ENCODE data around the gene TRIM29. TPM values are rescaled to one million over a fixed set of nuclear protein-coding genes. Genes with fewer than 3 reads are reported as not detected.

Gene TRIM29
- total RNA-seq, 2 experiments from 2014 or later = not detected

DNA sequence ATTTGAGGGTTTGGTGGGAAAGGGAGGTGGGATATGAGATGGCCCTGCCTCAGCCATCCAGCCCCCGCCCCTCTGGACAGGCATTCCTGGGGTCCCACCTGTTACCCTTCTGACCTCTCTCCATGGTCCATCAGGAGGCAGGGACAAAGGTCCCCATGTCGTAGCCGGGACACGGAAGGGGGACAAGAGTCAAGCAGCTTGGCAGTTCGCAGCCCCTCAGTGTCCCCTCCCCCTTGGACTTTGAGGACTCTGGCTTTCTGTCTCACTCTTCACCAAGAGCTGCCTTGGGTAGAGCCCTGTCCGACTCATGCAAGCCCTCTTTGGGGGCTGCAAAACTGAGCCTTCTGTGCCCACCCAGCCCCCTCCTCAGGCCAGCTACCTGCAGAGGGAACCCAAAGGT is 30.2 kb downstream of the TRIM29 start:
- DNase-seq = no peak
- Mint-ChIP-seq H3K4me1 (no peaks in the 10 kb centered on the region), H3K27me3 (peaks cover 4% of the 10 kb centered on the region), H3K27ac (no peak overlapping the region), H3K4me3 (no peak overlapping the region), H3K9me3 (no peaks in the 10 kb centered on the region), H3K36me3 (no peaks in the 10 kb centered on the region)

DNA sequence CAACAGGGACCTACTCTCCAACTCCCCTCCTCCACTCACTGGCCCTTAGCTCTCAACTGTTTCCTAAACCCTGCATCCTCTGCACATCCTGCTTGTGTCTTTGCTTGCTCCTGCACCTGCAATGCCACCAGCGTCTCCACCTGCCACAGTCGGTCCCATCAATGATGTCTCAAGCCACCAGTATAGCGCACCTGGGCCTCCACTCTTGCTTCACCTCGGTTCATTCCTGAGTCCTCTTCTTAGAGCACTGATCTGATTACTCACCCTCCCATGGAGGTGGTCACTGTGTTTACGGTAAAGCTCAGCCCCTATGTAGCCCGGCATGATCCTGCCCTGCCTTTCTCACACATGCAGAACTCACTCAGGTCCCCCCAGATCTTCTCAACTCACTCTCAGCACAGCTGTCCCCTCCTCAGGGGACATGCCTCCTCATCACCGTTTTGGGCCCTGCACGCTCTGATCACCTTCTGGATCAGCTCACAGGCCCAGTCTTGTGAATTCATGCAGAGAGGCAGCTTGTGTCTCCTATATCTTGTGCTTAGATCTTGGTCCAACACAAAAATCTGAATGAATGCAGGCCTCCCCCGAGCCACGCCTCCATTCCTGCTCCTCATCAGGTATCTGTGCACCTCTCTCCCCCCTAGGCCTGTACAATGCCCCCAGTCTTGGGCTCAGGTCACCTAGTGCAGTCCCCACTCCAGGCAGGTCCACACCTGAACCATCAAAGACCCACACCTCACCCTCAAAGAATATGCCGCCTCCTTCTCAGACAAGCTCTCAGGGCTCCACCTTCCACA is 31.4 kb downstream of the TRIM29 start:
- no peaks in the 10 kb centered on the region for H3K9me3 Mint-ChIP-seq
- peaks cover 4% of the 10 kb centered on the region for H3K27me3 Mint-ChIP-seq
- H3K4me1 Mint-ChIP-seq = no peaks in the 10 kb centered on the region
- no peak for DNase-seq
- no peak overlapping the region for H3K4me3 Mint-ChIP-seq
- no peaks in the 10 kb centered on the region for H3K36me3 Mint-ChIP-seq
- no peak overlapping the region for H3K27ac Mint-ChIP-seq

DNA sequence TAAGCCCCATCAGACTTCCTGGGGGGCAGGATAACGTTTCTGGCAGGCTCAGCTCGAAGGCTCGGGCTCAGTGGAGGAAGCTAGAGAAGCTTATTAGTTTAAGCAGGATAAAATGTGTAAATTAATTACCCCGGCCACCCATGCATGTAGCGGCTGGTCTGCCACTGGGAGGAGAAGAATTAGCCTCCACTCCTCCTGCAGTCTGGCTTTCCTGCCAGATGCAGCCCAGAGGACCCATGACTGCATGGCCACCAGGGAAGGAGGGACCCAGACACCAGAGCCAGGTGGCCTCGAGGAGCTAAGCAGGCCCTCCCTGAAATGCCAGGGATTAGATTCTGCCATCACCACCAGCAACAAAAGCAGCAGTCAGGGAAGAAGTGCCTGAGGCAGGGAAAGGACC is 32.3 kb downstream of the TRIM29 start:
- Mint-ChIP-seq H3K27ac (no peak overlapping the region), H3K4me1 (no peaks in the 10 kb centered on the region), H3K27me3 (peaks cover 6% of the 10 kb centered on the region), H3K36me3 (no peaks in the 10 kb centered on the region), H3K9me3 (no peaks in the 10 kb centered on the region), H3K4me3 (no peak overlapping the region)
- DNase-seq = no peak

DNA sequence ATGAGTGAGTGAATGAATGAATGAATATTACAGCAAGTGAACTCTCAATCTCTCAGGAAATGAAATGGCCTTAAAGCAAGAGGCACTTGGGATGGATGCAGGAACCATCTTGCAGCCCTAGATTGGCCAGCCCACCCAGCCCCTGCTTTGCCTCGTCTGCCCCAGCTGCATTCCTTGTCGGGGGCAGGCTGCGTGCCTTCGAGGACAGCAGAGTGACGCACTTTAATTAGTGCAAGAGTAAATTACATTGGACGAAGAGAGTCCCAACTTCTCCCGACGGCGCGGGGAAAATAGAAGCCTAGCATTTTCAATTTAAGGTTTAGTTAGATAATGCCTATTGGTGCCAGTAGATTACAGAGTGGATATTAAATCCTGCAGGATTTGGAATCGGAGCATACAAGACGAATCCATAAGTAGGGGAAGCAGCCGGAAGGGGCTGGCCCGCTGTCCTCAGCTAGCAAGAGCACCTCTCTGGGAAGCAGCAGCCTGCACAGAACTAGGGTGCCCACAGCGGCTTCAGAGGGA is 33.8 kb downstream of the TRIM29 start:
- Mint-ChIP-seq H3K36me3 (no peaks in the 10 kb centered on the region), H3K27me3 (peaks cover 6% of the 10 kb centered on the region), H3K27ac (no peak overlapping the region), H3K9me3 (no peaks in the 10 kb centered on the region), H3K4me1 (no peaks in the 10 kb centered on the region), H3K4me3 (no peak overlapping the region)
- no peak for DNase-seq

DNA sequence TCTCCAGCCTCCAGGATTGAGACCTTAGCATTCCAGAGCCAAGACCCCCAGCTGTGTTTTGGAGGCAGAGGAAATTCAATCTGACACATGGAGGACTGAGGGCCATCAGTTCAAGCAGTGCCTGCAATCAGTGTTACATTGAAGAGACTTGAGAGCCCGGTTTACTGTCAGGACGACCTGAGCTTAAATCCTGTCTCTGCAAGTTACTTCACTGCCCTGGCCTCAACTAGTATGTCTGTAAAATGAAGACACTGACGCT is 35.1 kb downstream of the TRIM29 start:
- Mint-ChIP-seq H3K27ac (no peak overlapping the region), H3K36me3 (no peaks in the 10 kb centered on the region), H3K4me3 (no peak overlapping the region), H3K27me3 (peaks cover 3% of the 10 kb centered on the region), H3K4me1 (no peaks in the 10 kb centered on the region), H3K9me3 (no peaks in the 10 kb centered on the region)
- DNase-seq = no peak

DNA sequence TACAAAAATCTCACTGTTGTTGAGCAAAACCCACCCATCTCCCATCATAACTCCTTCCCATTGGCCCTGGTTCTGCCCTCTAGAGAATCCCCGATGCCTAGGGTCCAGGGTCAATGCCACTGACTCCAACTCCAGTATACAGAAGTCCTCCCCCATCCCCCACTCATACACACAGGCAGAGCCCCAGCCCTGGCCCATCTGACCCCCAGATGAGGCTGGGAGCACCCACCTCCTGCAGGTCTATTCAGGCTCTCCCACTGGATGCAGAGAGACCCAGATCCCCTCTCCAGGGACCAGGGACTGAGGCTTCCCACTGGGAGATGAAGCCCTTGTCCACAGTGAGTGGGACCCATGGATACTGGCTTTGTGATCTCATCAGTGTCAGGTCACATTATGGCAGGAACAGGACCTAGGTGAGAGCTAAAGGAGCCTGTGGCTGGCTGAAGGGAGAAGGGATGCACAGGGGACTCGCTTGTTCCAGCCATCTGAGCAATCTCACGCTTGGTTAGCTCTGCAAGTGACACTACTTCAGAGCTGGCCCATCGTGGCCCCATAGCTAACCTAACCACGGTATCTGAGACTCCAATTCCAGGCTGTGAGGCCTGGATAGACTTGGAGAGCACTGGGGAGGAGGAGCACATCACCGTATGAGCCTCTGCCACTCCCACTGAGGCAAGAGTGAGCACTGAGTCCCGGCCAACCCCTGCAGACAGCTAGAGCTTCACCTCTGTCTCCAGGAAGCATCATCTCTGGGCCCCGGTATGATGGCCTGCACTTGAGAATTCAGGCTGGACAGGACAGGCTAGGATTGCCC is 35.7 kb downstream of the TRIM29 start:
- Mint-ChIP-seq H3K4me3 (no peak overlapping the region), H3K36me3 (no peaks in the 10 kb centered on the region), H3K27ac (no peak overlapping the region), H3K27me3 (peaks cover 3% of the 10 kb centered on the region), H3K9me3 (no peaks in the 10 kb centered on the region), H3K4me1 (no peaks in the 10 kb centered on the region)
- DNase-seq = no peak

DNA sequence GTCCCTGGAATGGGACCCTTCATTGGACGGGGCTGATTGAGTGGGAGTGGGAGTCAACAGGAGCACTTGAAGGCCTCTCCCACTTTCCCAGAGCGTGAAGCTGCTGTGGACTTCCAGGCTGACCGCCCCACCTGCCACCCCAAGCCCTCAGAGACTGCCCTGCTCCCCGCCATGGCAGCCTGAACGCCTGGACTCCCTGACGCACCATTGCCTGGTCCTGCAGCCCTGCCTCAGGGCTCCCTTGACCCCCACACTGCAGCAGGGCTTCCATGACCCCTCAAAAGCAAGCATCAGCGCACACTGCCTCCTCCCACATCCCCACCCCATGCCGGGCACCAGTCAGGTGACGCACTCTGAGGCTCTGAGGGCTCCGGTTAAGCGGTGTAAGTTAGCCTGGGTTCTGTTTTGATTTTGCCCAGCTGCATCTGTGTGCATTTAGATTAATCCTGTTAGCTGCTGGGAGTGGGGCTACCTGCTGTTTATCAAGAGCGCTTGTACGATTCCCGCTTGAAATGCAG is 39.4 kb downstream of the TRIM29 start:
- no peaks in the 10 kb centered on the region for H3K9me3 Mint-ChIP-seq
- no peaks in the 10 kb centered on the region for H3K36me3 Mint-ChIP-seq
- H3K4me3 Mint-ChIP-seq = no peak overlapping the region
- no peak for DNase-seq
- no peak overlapping the region for H3K27ac Mint-ChIP-seq
- no peaks in the 10 kb centered on the region for H3K4me1 Mint-ChIP-seq
- H3K27me3 Mint-ChIP-seq = peaks cover 3% of the 10 kb centered on the region

DNA sequence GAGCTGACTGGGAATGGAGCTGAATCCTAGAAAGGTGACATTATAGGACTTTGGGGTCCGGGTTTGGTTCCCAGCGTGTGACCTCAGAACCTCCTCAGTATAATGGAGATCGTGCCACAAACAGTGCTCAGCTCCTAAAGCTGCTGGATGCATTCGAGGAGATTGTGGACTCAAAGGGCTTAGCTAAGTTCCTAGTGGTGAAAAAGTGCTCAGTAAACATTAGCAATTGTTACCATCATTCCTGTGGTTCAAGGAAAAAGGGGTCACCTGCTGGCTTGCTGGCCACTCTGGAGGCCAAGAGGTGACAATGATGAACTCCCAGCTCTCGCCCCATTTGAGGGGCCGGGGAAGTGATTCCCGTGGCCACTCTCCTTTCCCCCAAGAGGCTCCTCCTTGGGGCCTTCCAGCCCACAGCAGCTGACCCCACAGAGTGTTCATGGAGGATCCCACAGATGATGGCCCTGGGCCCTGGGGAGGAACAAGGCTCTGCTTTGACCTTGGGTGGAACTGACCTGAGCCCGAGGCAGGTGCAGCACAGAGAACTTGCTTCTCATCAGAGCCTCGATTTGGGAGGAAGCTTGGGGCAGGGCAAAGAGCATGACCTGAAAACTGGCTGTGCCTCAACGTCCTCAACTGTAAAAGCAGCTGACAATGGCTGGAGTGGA is 40.1 kb downstream of the TRIM29 start:
- Mint-ChIP-seq H3K27me3 (peaks cover 3% of the 10 kb centered on the region), H3K36me3 (no peaks in the 10 kb centered on the region), H3K4me3 (no peak overlapping the region), H3K4me1 (no peaks in the 10 kb centered on the region), H3K27ac (no peak overlapping the region), H3K9me3 (no peaks in the 10 kb centered on the region)
- DNase-seq = no peak

DNA sequence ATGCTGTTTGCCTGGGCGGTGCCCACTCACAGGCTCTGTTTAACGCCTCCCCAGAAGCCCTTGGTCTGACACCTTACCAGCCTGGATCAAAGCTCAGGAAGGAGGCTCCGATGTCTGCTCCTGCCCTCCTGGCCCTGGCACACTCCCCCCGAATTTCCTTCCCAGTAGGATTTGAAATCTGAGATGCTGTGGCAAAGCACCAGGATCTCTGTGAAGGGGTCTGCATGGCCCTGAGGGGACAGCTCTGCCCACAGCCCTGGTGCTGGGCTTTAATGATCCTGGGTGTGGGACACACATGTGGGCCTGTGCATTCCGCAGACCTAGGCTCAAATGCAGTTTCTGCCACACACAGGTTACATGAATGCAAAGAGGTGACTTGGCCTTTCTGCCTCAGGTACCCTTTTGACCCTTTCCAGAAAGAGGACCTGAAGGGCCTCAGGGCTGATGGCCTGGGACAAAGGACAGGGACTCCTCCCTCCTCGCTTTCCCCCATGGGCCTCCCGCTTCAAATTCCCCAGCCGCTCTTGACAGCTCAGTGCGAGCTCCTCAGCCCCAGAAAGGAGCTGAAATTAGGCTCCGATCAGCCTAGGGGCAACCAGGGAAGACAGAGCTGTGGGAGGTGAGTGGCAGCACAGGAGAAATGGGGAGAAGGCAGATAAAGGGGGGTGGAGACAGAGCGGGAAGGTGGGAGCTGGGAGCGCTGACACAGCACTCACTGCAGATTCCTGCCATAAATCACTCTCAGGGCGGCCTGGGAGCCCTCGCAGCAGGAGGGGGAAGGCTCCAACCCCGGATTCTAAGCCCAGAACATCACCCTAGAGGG is 41.3 kb downstream of the TRIM29 start:
- Mint-ChIP-seq H3K27me3 (peaks cover 3% of the 10 kb centered on the region), H3K9me3 (no peaks in the 10 kb centered on the region), H3K36me3 (no peaks in the 10 kb centered on the region), H3K27ac (no peak overlapping the region), H3K4me3 (no peak overlapping the region), H3K4me1 (no peaks in the 10 kb centered on the region)
- DNase-seq = no peak

DNA sequence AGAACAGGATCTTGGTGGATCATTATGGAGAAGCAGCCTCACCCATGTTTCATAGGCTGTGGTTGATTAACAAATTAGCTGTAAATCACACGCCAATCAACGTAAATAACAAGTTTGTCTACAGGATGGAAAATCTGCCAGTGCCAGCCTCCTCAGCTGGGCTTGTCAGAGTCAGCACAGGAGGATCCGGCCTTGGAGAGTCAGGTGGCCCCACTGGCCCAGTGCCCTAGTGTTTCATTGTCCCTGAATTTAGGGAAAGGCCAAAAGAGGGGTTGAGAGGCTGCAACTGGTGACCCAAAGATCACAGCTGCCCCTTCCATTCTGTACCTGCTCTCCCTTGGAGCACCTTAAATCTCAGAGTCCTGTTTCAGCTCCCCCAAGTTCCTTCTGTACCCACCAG is 42.4 kb downstream of the TRIM29 start:
- Mint-ChIP-seq H3K4me1 (no peaks in the 10 kb centered on the region), H3K36me3 (no peaks in the 10 kb centered on the region), H3K9me3 (no peaks in the 10 kb centered on the region), H3K4me3 (no peak overlapping the region), H3K27ac (no peak overlapping the region), H3K27me3 (no peaks in the 10 kb centered on the region)
- no peak for DNase-seq

DNA sequence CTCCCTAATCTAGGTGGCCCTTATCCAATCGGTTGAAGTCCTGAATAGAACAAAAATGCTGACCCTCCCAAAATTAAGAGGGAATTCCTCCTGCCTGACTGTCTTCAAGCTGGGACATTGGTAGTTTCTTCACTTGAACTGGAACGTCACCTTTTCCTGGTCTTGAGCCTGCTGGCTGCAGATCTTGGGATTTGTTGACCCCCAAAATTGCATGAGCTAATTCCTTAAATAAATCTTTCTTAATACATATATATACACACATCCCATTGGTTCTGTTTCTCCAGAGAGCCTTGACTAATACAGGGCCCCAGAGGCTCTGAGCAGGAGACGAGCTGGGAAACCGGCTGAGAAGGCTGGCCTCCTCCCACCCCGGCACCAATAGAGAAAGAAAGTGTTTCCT is 46.2 kb downstream of the TRIM29 start:
- H3K27ac Mint-ChIP-seq = no peak overlapping the region
- DNase-seq = no peak
- H3K36me3 Mint-ChIP-seq = no peaks in the 10 kb centered on the region
- H3K4me3 Mint-ChIP-seq = no peak overlapping the region
- peaks cover 5% of the 10 kb centered on the region for H3K27me3 Mint-ChIP-seq
- H3K4me1 Mint-ChIP-seq = no peaks in the 10 kb centered on the region
- H3K9me3 Mint-ChIP-seq = no peaks in the 10 kb centered on the region

DNA sequence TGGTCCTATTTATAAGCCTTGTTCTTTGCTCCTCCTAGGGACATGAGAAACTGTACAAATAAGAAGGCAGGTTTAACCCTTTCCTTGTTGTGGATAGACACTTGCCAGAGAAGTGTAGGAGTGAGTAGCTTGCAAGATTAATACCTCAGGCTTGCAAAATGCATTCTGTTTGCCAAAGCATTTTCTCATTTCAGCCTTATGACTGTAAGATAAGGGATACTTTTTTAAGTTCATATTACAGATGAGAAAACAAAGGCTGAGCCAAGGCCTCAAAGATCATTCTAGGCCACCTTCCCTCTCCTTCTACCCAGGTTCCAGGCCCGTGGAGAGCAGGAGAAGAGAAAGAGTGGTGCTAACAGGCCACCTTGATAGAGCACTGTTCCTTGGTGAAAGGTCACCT is 46.8 kb downstream of the TRIM29 start:
- Mint-ChIP-seq H3K9me3 (no peaks in the 10 kb centered on the region), H3K4me1 (no peaks in the 10 kb centered on the region), H3K27ac (no peak overlapping the region), H3K36me3 (no peaks in the 10 kb centered on the region), H3K4me3 (no peak overlapping the region), H3K27me3 (peaks cover 5% of the 10 kb centered on the region)
- no peak for DNase-seq

DNA sequence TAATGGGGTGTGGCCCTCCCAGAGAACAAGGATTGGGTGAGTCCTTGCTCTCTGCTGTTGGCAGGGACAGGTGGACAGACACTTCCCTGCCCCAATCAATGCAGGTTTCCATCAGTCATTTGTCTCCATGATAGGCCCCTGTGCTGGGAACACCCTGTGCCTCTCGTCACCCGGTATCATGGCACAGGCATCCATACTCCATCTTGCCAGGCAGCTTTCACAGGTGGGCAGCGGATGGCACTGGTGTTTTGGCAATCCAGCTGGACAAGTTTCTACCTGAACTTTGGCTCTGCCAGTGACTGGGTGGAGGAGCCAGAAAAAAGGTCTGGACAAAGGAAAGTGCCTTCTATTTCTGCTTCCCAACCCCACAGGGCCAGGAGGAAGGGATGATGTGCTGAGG is 47.5 kb downstream of the TRIM29 start:
- DNase-seq = no peak
- Mint-ChIP-seq H3K27me3 (peaks cover 5% of the 10 kb centered on the region), H3K4me1 (no peaks in the 10 kb centered on the region), H3K9me3 (peaks cover 3% of the 10 kb centered on the region), H3K36me3 (peaks cover 4% of the 10 kb centered on the region), H3K27ac (no peak overlapping the region), H3K4me3 (no peak overlapping the region)

DNA sequence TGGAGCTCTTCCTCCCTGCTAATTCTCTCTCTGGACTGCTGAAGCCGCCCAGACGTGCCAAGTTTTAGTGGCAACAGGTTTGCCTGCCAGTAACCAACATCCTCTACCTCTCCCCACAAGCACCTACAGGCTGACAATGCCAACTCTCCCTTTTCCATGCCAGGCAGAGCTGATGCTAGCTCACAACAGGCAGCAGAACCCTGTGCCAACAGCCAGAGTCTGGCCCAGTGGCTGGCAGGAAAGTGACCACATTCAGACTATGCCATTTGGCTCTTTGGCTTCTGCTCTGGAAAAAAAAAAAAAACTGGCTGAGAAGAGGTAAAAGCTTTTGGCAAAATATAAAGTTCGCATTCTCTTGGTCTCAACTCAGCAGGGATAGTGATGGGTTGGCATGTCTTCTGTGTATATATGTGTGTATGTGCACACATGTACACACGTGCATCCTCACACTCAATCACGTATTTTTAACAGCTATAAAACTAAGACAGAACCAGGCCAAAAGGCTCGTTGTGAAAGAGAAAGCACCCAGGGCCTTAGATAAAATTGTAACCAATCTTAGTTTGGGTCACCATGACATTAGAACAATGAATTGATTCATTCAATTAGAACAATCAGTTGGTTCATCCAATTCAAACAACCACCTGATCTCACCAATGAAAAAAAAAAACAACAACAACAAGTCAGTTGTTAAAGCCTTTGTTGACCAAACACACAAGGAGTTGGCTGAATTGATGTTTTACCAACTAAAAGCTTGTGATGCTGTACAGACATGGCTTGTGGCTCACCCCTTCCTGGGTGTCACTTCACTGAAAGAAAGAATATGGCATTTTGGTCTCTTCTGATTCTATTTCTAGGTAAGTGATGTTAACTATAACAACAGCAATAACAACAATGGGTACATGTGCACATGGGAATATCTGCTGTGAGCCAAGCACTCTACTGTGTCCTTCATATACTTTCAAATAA is 48.6 kb downstream of the TRIM29 start:
- peaks cover 5% of the 10 kb centered on the region for H3K27me3 Mint-ChIP-seq
- no peak overlapping the region for H3K4me3 Mint-ChIP-seq
- H3K4me1 Mint-ChIP-seq = no peaks in the 10 kb centered on the region
- H3K9me3 Mint-ChIP-seq = peaks cover 3% of the 10 kb centered on the region
- DNase-seq = no peak
- no peak overlapping the region for H3K27ac Mint-ChIP-seq
- H3K36me3 Mint-ChIP-seq = peaks cover 4% of the 10 kb centered on the region
